GM12878 (cell line): ENCODE measurements around the gene SLC35F3. TPM values are rescaled to one million over a fixed set of nuclear protein-coding genes. Genes with fewer than 3 reads are reported as not detected.

Experiments used
- ATAC-seq: fragments of 200-7000 bp; cut with Tn5 transposase; 3 replicates; pipeline ENCODE4 v1.9.1; 2020; ENCODE audit warnings: mild to moderate bottlenecking, moderate library complexity
- BruUV-seq: library from RNA; stranded (reverse); fragments of 400-500 nt; replicated peaks from 2 replicates; lab custom pipeline; 2021; lab: Mats Ljungman, UMichigan
- CTCF ChIA-PET: fragments of 300-600 bp; sonication (Branson Sonifier 250); formaldehyde crosslinking; extraction: SDS; loops from one replicate; lab custom pipeline; 2021; ENCODE audit warnings: inconsistent platforms; lab: Yijun Ruan, JAX
- POLR2A ChIA-PET: fragments of 350-600 bp; formaldehyde crosslinking; extraction: SDS; loops from one replicate; lab custom pipeline; 2021; ENCODE audit warnings: inconsistent platforms; lab: Charles Lee
- RAD21 ChIA-PET: fragments of 300-600 bp; sonication (Branson Sonifier 250); formaldehyde crosslinking; loops from one replicate; lab custom pipeline; 2023; ENCODE audit warnings: antibody characterized with exemption; ENCODE audit not compliant: unreplicated experiment; lab: Charles Lee
- SMC1A ChIA-PET: fragments of 300-600 bp; sonication (Branson Sonifier 250); formaldehyde crosslinking; loops from one replicate; lab custom pipeline; 2023; ENCODE audit not compliant: unreplicated experiment, uncharacterized antibody; lab: Charles Lee
- DNase-seq: peaks from one replicate; pipeline ENCODE4 v3.0.0-alpha.2; 2011; ENCODE audit warnings: low read depth, low spot score
- FAIRE-seq: peaks from 3 replicates; lab custom pipeline; 2011; peaks lifted over from hg19 to GRCh38; lab: Jason Lieb, UNC
- H2AFZ ChIP-seq: 2 replicates; pipeline ENCODE4 v1.6.0; 2011; ENCODE audit warnings: low read depth, low read length, control low read depth; ENCODE audit not compliant: control insufficient read depth
- H3K27ac ChIP-seq: 2 replicates; pipeline ENCODE4 v1.5.1; 2011; ENCODE audit warnings: control low read depth; ENCODE audit not compliant: control insufficient read depth, insufficient read depth
- H3K27me3 ChIP-seq, 2 experiments: replicated peaks in 1 of 2; 2 replicates each; pipeline versions ENCODE4 v1.6.0 to v1.6.1; 2011; ENCODE audit warnings: low read length in 1 of 2; ENCODE audit not compliant: control insufficient read depth in 2 of 2, insufficient read depth in 2 of 2
- H3K36me3 ChIP-seq, 2 experiments: 2 replicates each; pipeline ENCODE4 v1.5.1; 2011; ENCODE audit warnings: low read length in 1 of 2; ENCODE audit not compliant: control insufficient read depth in 2 of 2, insufficient read depth in 2 of 2
- H3K4me1 ChIP-seq: 2 replicates; pipeline ENCODE4 v1.6.1; 2011; ENCODE audit warnings: mild to moderate bottlenecking, low read length, moderate library complexity, mixed read lengths; ENCODE audit not compliant: control insufficient read depth, insufficient read depth
- H3K4me2 ChIP-seq: 2 replicates; pipeline ENCODE4 v1.6.0; 2011; ENCODE audit warnings: control low read depth; ENCODE audit not compliant: control insufficient read depth, insufficient read depth
- H3K4me3 ChIP-seq: fragments of 200-600 bp; sonication (generic); 2 replicates; pipeline ENCODE4 v1.5.1; 2016
- H3K79me2 ChIP-seq: 2 replicates; pipeline ENCODE4 v1.6.0; 2011; ENCODE audit warnings: low read length; ENCODE audit not compliant: control insufficient read depth, insufficient read depth
- H3K9ac ChIP-seq: 2 replicates; pipeline ENCODE4 v1.8.0; 2011; ENCODE audit warnings: low read length, control low read depth, mixed read lengths; ENCODE audit not compliant: control insufficient read depth, insufficient read depth
- H3K9me3 ChIP-seq: replicated peaks from 3 replicates; pipeline ENCODE4 v1.5.1; 2011; ENCODE audit warnings: mild to moderate bottlenecking, low read length; ENCODE audit not compliant: control insufficient read depth, insufficient read depth
- H4K20me1 ChIP-seq: 2 replicates; pipeline ENCODE4 v1.6.0; 2011; ENCODE audit not compliant: control insufficient read depth, insufficient read depth
- CEBPB ChIP-seq, 2 experiments: fragments of 150-350 bp in 1 of 2; IDR thresholded peaks; 2 replicates each; pipeline ENCODE4 v1.6.1; 2012 to 2014; ENCODE audit warnings: low read depth in 2 of 2, low read length in 2 of 2, borderline replicate concordance in 1 of 2, inconsistent platforms in 1 of 2
- EED ChIP-seq: sonication (generic); IDR thresholded peaks from 2 replicates; pipeline ENCODE4 v1.6.1; 2016; ENCODE audit warnings: antibody characterized with exemption, low read depth
- FOXK2 ChIP-seq: fragments of 450-650 bp; IDR thresholded peaks from 2 replicates; pipeline ENCODE4 v1.6.1; 2017; ENCODE audit warnings: mild to moderate bottlenecking, moderate library complexity
- HDAC6 ChIP-seq: fragments of 200-600 bp; sonication (generic); IDR thresholded peaks from one replicate; pipeline ENCODE4 v1.8.0; 2017; ENCODE audit warnings: antibody characterized with exemption; ENCODE audit not compliant: unreplicated experiment
- NBN ChIP-seq: fragments of 450-650 bp; IDR thresholded peaks from 2 replicates; pipeline ENCODE4 v1.6.1; 2016
- RAD21 ChIP-seq: IDR thresholded peaks from 2 replicates; pipeline ENCODE4 v1.6.1; 2011; ENCODE audit warnings: mild to moderate bottlenecking, low read depth, low read length, moderate library complexity; ENCODE audit not compliant: insufficient read depth
- RELB ChIP-seq: fragments of 450-650 bp; IDR thresholded peaks from 2 replicates; pipeline ENCODE4 v1.6.1; 2017; ENCODE audit warnings: low read depth, mild to moderate bottlenecking, moderate library complexity
- SMC3 ChIP-seq: IDR thresholded peaks from 2 replicates; pipeline ENCODE4 v1.6.1; 2011; ENCODE audit warnings: low read length, improper control_type of control experiment, borderline replicate concordance
- USF1 ChIP-seq: IDR thresholded peaks from 2 replicates; pipeline ENCODE4 v1.6.1; 2011; ENCODE audit warnings: borderline replicate concordance, low read depth, mild to moderate bottlenecking, moderate library complexity, mixed read lengths, low read length; ENCODE audit not compliant: insufficient read depth; ENCODE audit errors: extremely low read length
- USF2 ChIP-seq: IDR thresholded peaks from 2 replicates; pipeline ENCODE4 v1.6.1; 2011; ENCODE audit warnings: low read depth, low read length, improper control_type of control experiment, borderline replicate concordance
- ZNF217 ChIP-seq: fragments of 450-650 bp; IDR thresholded peaks from 2 replicates; pipeline ENCODE4 v1.6.1; 2017; ENCODE audit warnings: antibody characterized with exemption, mild to moderate bottlenecking
- WGBS: methylation state at CpG from one replicate; pipeline ENCODE4 v1.1.6; 2016; ENCODE audit warnings: low lambda C conversion rate; ENCODE audit not compliant: insufficient replicate concordance, insufficient coverage; ENCODE audit errors: missing lambda C conversion rate; 5-methylcytosine and 5-hydroxymethylcytosine counted together
- in situ Hi-C: fragments of 300-500 bp; cut with MboI; formaldehyde crosslinking; loops from 9 replicates; pipeline ENCODE4 v1.14.3; 2018; ENCODE audit warnings: mixed read lengths
- intact Hi-C: fragments of 100-400 bp; cut with micrococcal nuclease; formaldehyde crosslinking; loops from one replicate; pipeline ENCODE4 v1.14.2; 2022; ENCODE audit not compliant: unreplicated experiment
- polyA plus RNA-seq, 11 experiments: library from polyadenylated mRNA; depleted of rRNA in 4 of 11; unstranded in 6 of 11; stranded (reverse) in 5 of 11; fragments of >200 nt; fragmentation: Nextera tagmentation in 4 of 11; fragmentation: Illumina TruSeq in 1 of 11; extraction: Ambion mirVana in 4 of 11; extraction: Trizol in 1 of 11; gene quantifications; 1 replicate in 1 of 11; 2 replicates in 10 of 11; pipeline versions ENCODE4 v1.2.1 to v1.2.3, GENCODE V29; 2011 to 2016; ENCODE audit warnings: inconsistent platforms in 2 of 11, missing spikeins in 2 of 11, low read depth in 1 of 11
- total RNA-seq, 4 experiments: library from RNA; depleted of rRNA in 3 of 4; stranded (reverse); fragments of >200 nt in 3 of 4; fragmentation: Illumina TruSeq in 1 of 4; extraction: Trizol in 1 of 4; gene quantifications; 2 replicates each; pipeline versions ENCODE4 v1.2.1 to v1.2.3, GENCODE V29; 2013 to 2021
- TF ChIP-seq, protein P1 (sequence below): fragments of 450-650 bp; formaldehyde crosslinking; IDR thresholded peaks from 2 replicates; pipeline ENCODE4 v1.4.0; 2020; ENCODE audit warnings: mild to moderate bottlenecking, moderate library complexity

Gene SLC35F3
- total and polyA plus RNA-seq, 10 of the 15 experiments (the other 5 are each of a cell fraction or from before 2014, with no cell fraction given) = 1.0 to 8.6 (median 5.7) TPM

DNA sequence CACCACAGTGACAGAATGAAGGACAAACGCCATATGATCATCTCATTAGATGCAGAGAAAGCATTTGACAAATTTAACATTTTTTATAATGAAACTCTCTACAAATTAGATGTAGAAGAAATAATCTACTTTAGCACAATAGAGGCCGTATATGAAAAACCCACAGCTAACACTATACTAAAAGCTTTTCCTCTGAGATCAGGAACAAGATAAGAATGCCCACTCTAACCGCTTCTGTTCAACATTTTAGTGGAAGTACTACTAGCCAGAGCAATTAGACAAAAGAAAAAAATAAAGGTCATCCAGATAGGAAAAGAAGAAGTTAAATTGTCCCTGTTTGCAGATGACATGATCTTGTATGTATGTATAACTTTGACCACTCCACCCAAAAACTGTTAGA is 109.7 kb downstream of the SLC35F3 start (continued):
- TF ChIP-seq USF1 (no peak), RELB (no peak), FOXK2 (no peak), RAD21 (no peak), EED (no peak), SMC3 (no peak), HDAC6 (no peak), ZNF217 (no peak), CEBPB (IDR thresholded peaks at IDR 0.05; ENCODE audit: borderline replicate concordance in 1 of 2, low read depth in 2 of 2, low read length in 2 of 2) (no peak)
- TF ChIP-seq, all 136 proteins: peak for 0

DNA sequence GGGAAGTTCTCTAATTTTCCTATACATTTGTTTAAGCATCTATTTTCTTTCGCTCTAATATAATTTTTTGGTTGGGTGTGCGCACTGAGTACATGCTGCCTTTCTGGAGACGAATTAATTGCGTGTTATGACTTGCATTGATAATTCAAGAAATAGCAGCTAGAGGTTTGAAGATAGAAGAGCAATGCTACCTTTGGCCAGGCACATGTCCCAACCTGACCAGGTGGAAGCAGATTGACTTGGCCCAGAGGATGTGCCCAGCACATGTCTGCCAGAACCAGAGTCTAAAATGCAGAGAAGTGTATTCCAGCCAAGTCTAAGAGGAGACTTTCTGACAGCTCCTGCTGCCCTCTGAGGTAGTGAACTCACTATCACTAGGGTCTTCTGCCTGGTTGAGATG is 114.3 kb downstream of the SLC35F3 start:
- no peak overlapping the region for H3K4me3 ChIP-seq
- in situ Hi-C loops = no loop called here
- H3K27ac ChIP-seq = no peak overlapping the region
- H3K9ac ChIP-seq = no peak overlapping the region
- BruUV-seq = no TSS peak
- DNase-seq = no peak
- H2AFZ ChIP-seq = no peak overlapping the region
- TF ChIP-seq USF2 (no peak), RAD21 (no peak), NBN (no peak)
- TF ChIP-seq, protein P1, sequence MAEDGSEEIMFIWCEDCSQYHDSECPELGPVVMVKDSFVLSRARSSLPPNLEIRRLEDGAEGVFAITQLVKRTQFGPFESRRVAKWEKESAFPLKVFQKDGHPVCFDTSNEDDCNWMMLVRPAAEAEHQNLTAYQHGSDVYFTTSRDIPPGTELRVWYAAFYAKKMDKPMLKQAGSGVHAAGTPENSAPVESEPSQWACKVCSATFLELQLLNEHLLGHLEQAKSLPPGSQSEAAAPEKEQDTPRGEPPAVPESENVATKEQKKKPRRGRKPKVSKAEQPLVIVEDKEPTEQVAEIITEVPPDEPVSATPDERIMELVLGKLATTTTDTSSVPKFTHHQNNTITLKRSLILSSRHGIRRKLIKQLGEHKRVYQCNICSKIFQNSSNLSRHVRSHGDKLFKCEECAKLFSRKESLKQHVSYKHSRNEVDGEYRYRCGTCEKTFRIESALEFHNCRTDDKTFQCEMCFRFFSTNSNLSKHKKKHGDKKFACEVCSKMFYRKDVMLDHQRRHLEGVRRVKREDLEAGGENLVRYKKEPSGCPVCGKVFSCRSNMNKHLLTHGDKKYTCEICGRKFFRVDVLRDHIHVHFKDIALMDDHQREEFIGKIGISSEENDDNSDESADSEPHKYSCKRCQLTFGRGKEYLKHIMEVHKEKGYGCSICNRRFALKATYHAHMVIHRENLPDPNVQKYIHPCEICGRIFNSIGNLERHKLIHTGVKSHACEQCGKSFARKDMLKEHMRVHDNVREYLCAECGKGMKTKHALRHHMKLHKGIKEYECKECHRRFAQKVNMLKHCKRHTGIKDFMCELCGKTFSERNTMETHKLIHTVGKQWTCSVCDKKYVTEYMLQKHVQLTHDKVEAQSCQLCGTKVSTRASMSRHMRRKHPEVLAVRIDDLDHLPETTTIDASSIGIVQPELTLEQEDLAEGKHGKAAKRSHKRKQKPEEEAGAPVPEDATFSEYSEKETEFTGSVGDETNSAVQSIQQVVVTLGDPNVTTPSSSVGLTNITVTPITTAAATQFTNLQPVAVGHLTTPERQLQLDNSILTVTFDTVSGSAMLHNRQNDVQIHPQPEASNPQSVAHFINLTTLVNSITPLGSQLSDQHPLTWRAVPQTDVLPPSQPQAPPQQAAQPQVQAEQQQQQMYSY = no peak
- H3K4me1 ChIP-seq = no peaks in the 10 kb centered on the region
- intact Hi-C loops = no loop called here
- H4K20me1 ChIP-seq = no peaks in the 10 kb centered on the region
- CTCF ChIA-PET = no interaction called here
- RAD21 ChIA-PET = no interaction called here
- H3K4me2 ChIP-seq = no peak overlapping the region
- FAIRE-seq = no peak
- no peaks in the 10 kb centered on the region for H3K79me2 ChIP-seq
- ATAC-seq = no peak
- no peaks in the 10 kb centered on the region for H3K9me3 ChIP-seq
- WGBS = 67% methylated on average over 4 of the region's 4 CpGs
- POLR2A ChIA-PET = no interaction called here
- SMC1A ChIA-PET = no interaction called here
- H3K27me3 ChIP-seq = no peaks in the 10 kb centered on the region; a peak in 1 of 4 replicates
- no peaks in the 10 kb centered on the region for H3K36me3 ChIP-seq
